CD14-positive monocyte (primary cell): ENCODE data around the gene TIAM1. TPM values are rescaled to one million over a fixed set of nuclear protein-coding genes. Genes with fewer than 3 reads are reported as not detected.
A peak's percentile ranks its signal among the peaks of the same experiment; 100 is the strongest.

Source experiments
- DNase-seq, 3 donors: peaks; one replicate each; pipeline ENCODE4 v3.0.0-alpha.2; 2011 to 2022
- H2AFZ ChIP-seq: 2 replicates; pipeline ENCODE4 v1.6.0; 2012; ENCODE audit warnings: mild to moderate bottlenecking, low read depth, low read length, inconsistent platforms; ENCODE audit not compliant: insufficient read depth, poor library complexity, severe bottlenecking
- H3K27ac ChIP-seq, 2 donors: 1 replicate in 1 of 2; 2 replicates in 1 of 2; pipeline ENCODE4 v1.5.1; 2012 to 2013; ENCODE audit warnings: low read length in 2 of 2, control low read depth in 1 of 2, inconsistent platforms in 1 of 2, low read depth in 1 of 2, mild to moderate bottlenecking in 1 of 2
- H3K27me3 ChIP-seq, 2 donors: one replicate each; pipeline versions ENCODE4 v1.6.0 to v1.6.1; 2011 to 2013; ENCODE audit warnings: low read length in 2 of 2; ENCODE audit not compliant: control insufficient read depth in 2 of 2, insufficient read depth in 2 of 2
- H3K36me3 ChIP-seq, 2 donors: replicated peaks in 1 of 2; 1 replicate in 1 of 2; 2 replicates in 1 of 2; pipeline versions ENCODE4 v1.5.1 to v1.6.1; 2012 to 2013; ENCODE audit warnings: low read length in 2 of 2, control low read depth in 1 of 2, inconsistent platforms in 1 of 2, mild to moderate bottlenecking in 1 of 2; ENCODE audit not compliant: insufficient read depth in 2 of 2, control insufficient read depth in 1 of 2
- H3K4me1 ChIP-seq, 2 donors: 1 replicate in 1 of 2; 2 replicates in 1 of 2; pipeline versions ENCODE4 v1.5.1 to v1.6.1; 2012 to 2013; ENCODE audit warnings: low read length in 2 of 2, control low read depth in 1 of 2, inconsistent platforms in 1 of 2, mild to moderate bottlenecking in 1 of 2, moderate library complexity in 1 of 2; ENCODE audit not compliant: insufficient read depth in 2 of 2, control insufficient read depth in 1 of 2
- H3K4me2 ChIP-seq: replicated peaks from 2 replicates; pipeline ENCODE3; 2012; ENCODE audit warnings: low read length, moderate library complexity, mild to moderate bottlenecking; ENCODE audit not compliant: poor library complexity, severe bottlenecking; ENCODE audit errors: extremely low read depth
- H3K4me3 ChIP-seq, 3 experiments: fragments of 200-600 bp in 1 of 3; sonication (generic) in 1 of 3; replicated peaks in 1 of 3; 1 replicate in 2 of 3; 2 replicates in 1 of 3; pipeline ENCODE4 v1.5.1; 2011 to 2013; ENCODE audit warnings: low read length in 3 of 3, mild to moderate bottlenecking in 3 of 3, control low read depth in 2 of 3, low read depth in 2 of 3, inconsistent platforms in 1 of 3, moderate library complexity in 1 of 3
- H3K79me2 ChIP-seq: 2 replicates; pipeline ENCODE4 v1.6.0; 2012; ENCODE audit warnings: mild to moderate bottlenecking, control low read depth, inconsistent platforms, low read length, moderate library complexity; ENCODE audit not compliant: insufficient read depth
- H3K9ac ChIP-seq: 2 replicates; pipeline ENCODE4 v1.6.0; 2017; ENCODE audit warnings: low read length, mild to moderate bottlenecking; ENCODE audit not compliant: insufficient read depth, poor library complexity, severe bottlenecking
- H3K9me3 ChIP-seq, 2 donors: replicated peaks in 1 of 2; 1 replicate in 1 of 2; 2 replicates in 1 of 2; pipeline versions ENCODE4 v1.5.1 to v1.6.1; 2012 to 2013; ENCODE audit warnings: low read length in 2 of 2, control low read depth in 1 of 2; ENCODE audit not compliant: control insufficient read depth in 1 of 2, insufficient read depth in 1 of 2
- H4K20me1 ChIP-seq: 2 replicates; pipeline ENCODE4 v1.6.0; 2012; ENCODE audit warnings: mild to moderate bottlenecking, low read length, control low read depth, moderate library complexity; ENCODE audit not compliant: insufficient read depth
- H3K27ac Mint-ChIP-seq, 7 donors: one replicate each; pipeline ENCODE4 v1.8.0; 2020; ENCODE audit warnings: mild to moderate bottlenecking in 7 of 7, mixed read lengths in 7 of 7, moderate library complexity in 6 of 7, inconsistent platforms in 2 of 7
- H3K27me3 Mint-ChIP-seq, 3 donors: one replicate each; pipeline ENCODE4 v1.8.0; 2021 to 2022; ENCODE audit warnings: low read depth in 3 of 3, mild to moderate bottlenecking in 3 of 3, mixed read lengths in 3 of 3, moderate library complexity in 3 of 3, inconsistent platforms in 1 of 3
- H3K36me3 Mint-ChIP-seq, 2 donors: one replicate each; pipeline ENCODE4 v1.8.0; 2020; ENCODE audit warnings: mixed read lengths in 2 of 2, inconsistent platforms in 1 of 2, mild to moderate bottlenecking in 1 of 2
- H3K4me1 Mint-ChIP-seq: one replicate; pipeline ENCODE4 v1.8.0; 2020; ENCODE audit warnings: mild to moderate bottlenecking, mixed read lengths
- H3K4me3 Mint-ChIP-seq, 2 donors: one replicate each; pipeline ENCODE4 v1.8.0; 2020; ENCODE audit warnings: mild to moderate bottlenecking in 2 of 2, mixed read lengths in 2 of 2, moderate library complexity in 1 of 2
- H3K9me3 Mint-ChIP-seq, 7 donors: one replicate each; pipeline ENCODE4 v1.8.0; 2020 to 2022; ENCODE audit warnings: mixed read lengths in 7 of 7, mild to moderate bottlenecking in 6 of 7, moderate library complexity in 6 of 7, inconsistent platforms in 2 of 7
- CTCF ChIP-seq: fragments of 200-600 bp; IDR thresholded peaks from one replicate; pipeline ENCODE4 v1.8.0; 2022; ENCODE audit warnings: antibody characterized with exemption, mild to moderate bottlenecking
- WGBS: methylation state at CpG from one replicate; pipeline ENCODE4 v1.1.5; 2013; ENCODE audit warnings: missing lambda C conversion rate; ENCODE audit not compliant: insufficient coverage; 5-methylcytosine and 5-hydroxymethylcytosine counted together
- intact Hi-C, 2 donors: fragments of 100-400 bp; cut with micrococcal nuclease; formaldehyde crosslinking; loops; one replicate each; pipeline versions ENCODE4 v1.15.0 to v1.15.1; 2023
- polyA plus RNA-seq, 3 donors: library from polyadenylated mRNA; depleted of rRNA in 1 of 3; unstranded in 2 of 3; stranded (reverse) in 1 of 3; fragments of 300-500 nt in 2 of 3; fragments of >200 nt in 1 of 3; fragmentation: Illumina TruSeq in 2 of 3; gene quantifications; 1 replicate in 2 of 3; 2 replicates in 1 of 3; pipeline ENCODE4 v1.2.3, GENCODE V29; 2012 to 2021

TIAM1 gene
- polyA plus RNA-seq, 3 donors, result 17.7 to 55.0 (median 45.3) TPM

DNA sequence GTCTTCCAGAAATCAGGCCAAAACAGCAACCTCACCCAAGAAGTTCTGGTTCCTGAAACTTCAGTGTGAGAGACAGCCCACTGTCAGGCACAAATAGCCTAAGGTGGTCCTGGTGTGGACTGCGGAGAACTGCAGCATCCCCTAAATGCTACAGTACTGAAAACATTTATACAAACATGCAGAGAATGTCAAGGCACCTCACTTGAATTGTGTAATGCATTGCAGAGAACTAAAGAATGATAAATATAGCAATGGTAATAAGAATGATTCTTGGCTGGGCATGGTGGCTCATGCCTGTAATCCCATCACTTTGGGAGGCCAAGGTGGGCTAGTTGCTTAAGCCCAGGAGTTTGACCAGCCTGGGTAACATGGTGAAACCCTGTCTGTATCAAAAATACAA lies 138.6 kb downstream of the TIAM1 start:
- Mint-ChIP-seq H3K27ac (peak overlapping the region in 1 of 7 donors; percentile 65), H3K36me3 (peaks cover 56 to 68% of the 10 kb centered on the region in 2 donors), H3K4me1 (peaks cover 21% of the 10 kb centered on the region), H3K27me3 (peaks cover 0 to 3% (median 2%) of the 10 kb centered on the region in 3 donors), H3K9me3 (no peaks in the 10 kb centered on the region), H3K4me3 (no peak overlapping the region)
- Histone ChIP-seq H3K9ac (no peak overlapping the region), H3K4me3 (no peak overlapping the region), H3K79me2 (no peaks in the 10 kb centered on the region), H2AFZ (no peak overlapping the region), H3K9me3 (no peaks in the 10 kb centered on the region), H3K27me3 (no peaks in the 10 kb centered on the region), H3K27ac (no peak overlapping the region), H3K4me2 (no peak overlapping the region), H3K4me1 (peaks cover 23 to 29% of the 10 kb centered on the region in 2 donors), H4K20me1 (peaks cover 10% of the 10 kb centered on the region), H3K36me3 (peaks cover 32 to 71% of the 10 kb centered on the region in 2 donors)
- intact Hi-C loops, result no loop called here
- no peak for DNase-seq
- WGBS, result no CpG with 5 or more reads among the region's 1 CpG
- no peak for TF ChIP-seq CTCF

GRCh38 chr21:31204801-31205200 lies 139.3 kb downstream of the TIAM1 start:
- H4K20me1 ChIP-seq, result peaks cover 6% of the 10 kb centered on the region
- peaks cover 25% of the 10 kb centered on the region for H3K4me1 Mint-ChIP-seq

More at GRCh38 chr21:31204801-31205200, 139.3 kb downstream of the TIAM1 start:
- no peak overlapping the region for H3K4me2 ChIP-seq
- no peaks in the 10 kb centered on the region for H3K9me3 ChIP-seq
- H3K27me3 ChIP-seq, result no peaks in the 10 kb centered on the region
- peaks cover 51 to 64% of the 10 kb centered on the region in 2 donors for H3K36me3 Mint-ChIP-seq
- no peak overlapping the region for H2AFZ ChIP-seq
- no CpG with 5 or more reads among the region's 3 CpGs for WGBS
- peak overlapping the region in 1 of 7 donors; percentile 27 for H3K27ac Mint-ChIP-seq
- TF ChIP-seq CTCF, result no peak
- H3K36me3 ChIP-seq, result peaks cover 28 to 66% of the 10 kb centered on the region in 2 donors
- no peak for DNase-seq
- H3K27ac ChIP-seq, result no peak overlapping the region
- intact Hi-C loops, result loop anchor here in 1 of 2 donors (5.0 kb wide), 2 partner anchors 98 to 138 kb away; partner anchors contain the start of gene TIAM1
- H3K9ac ChIP-seq, result no peak overlapping the region
- H3K4me3 ChIP-seq, result no peak overlapping the region
- H3K27me3 Mint-ChIP-seq, result peaks cover 0 to 2% (median 0%) of the 10 kb centered on the region in 3 donors
- no peak overlapping the region for H3K4me3 Mint-ChIP-seq
- H3K4me1 ChIP-seq, result peaks cover 29 to 35% of the 10 kb centered on the region in 2 donors
- H3K79me2 ChIP-seq, result no peaks in the 10 kb centered on the region
- H3K9me3 Mint-ChIP-seq, result no peaks in the 10 kb centered on the region
